NCI-H774 (cell line): ENCODE data around the gene FANCC.
A peak's percentile ranks its signal among the peaks of the same experiment; 100 is the strongest.
"Not testable (repeated sequence)": the region's sequence is repeated elsewhere in the genome, so short reads cannot be mapped to it uniquely, and the experiment has no call there.

Experiments used
- DNase-seq: peaks from one replicate; lab custom pipeline; 2025; lab: John Stamatoyannopoulos, UW

Gene FANCC

GRCh38 chr9:95280745-95281144, 36.8 kb downstream of the FANCC start:
- DNase-seq: no peak

DNA sequence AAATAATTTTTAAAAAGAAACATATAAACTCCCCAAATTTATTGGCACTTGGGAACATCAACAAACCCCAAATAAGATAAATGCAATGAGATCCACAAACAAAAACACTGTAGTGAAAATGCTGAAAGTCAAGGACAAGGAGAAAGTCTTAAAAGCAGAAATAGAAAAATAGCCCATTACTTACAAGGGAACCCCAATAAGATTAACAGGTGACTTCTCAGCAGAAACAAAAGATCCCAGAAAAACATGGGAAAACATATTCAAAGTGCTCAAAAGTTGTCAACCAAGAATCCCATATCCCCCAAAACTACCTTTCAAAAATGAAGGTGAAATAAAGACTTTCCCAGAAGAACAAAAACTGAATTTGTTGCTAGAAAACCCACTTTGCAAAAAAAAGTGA, 40.0 kb downstream of the FANCC start:
- no peak for DNase-seq

- DNase-seq: no peak
Observed at GRCh38 chr9:95276395-95276954, 41.0 kb downstream of the FANCC start.

DNA sequence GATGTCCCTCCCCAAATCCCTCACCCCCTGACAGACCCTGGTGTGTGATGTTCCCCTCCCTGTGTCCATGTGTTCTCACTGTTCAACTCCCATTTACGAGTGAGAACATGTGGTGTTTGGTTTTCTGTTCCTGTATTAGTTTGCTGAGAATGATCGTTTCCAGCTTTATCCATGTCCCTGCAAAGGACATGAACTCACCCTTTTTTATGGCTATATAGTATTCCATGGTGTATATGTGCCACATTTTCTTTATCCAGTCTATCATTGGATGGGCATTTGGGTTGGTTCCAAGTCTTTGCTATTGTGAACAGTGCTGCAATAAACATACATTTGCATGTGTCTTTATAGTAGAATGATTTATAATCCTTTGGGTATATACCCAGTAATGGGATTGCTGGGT, 43.3 kb downstream of the FANCC start:
- DNase-seq: not testable (repeated sequence)

DNA sequence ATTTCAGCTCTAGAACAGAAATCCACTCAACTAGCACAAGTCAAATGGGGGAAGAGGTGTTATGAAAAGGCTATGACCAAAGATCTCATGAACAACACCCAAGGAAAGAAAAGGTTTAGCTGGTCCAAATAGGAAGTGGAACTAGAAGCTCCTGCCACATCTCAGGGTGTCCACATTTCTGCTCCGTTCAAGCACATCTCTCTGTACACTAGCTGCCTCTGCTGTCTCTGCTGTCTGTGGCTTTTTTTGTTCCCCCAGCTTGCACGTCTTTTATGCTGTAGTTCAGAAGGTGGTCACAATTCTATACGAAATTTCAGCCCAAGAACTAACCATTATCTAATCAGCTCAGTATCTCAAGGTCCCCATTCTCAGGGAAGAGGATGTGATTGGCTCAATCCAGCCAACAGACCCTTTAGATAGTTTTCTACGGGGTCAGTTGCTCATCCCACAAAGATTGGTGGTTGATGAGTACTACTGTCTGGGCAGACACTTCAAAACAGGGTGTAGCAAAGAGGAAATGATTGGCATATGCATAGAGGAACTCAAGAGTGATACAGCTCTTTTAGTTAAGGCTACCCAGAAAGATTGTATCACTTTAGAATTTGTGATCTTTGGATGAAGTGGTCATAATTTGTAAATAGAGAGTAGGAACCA, 44.0 kb downstream of the FANCC start:
- DNase-seq: no peak

GRCh38 chr9:95272830-95273229, 44.7 kb downstream of the FANCC start:
- DNase-seq: no peak

DNA sequence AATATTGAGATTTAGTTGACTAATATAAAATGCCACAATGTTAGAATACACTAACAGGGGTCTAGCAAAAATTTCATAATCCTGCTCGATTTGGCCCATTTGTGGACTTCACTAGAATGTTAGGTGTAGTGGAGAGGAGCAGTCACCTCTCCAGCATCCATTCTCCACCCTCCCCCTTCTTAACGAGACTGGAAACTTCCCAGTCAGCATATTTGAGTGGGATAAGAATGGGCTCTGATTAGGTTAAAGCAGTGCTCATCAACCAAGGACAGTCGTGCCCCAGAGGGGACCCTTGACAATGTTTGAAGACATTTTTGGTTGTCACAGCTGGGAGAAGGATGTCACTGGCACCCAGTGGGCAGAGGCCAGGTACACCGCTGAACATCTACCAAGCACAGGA, 46.7 kb downstream of the FANCC start:
- no peak for DNase-seq

DNA sequence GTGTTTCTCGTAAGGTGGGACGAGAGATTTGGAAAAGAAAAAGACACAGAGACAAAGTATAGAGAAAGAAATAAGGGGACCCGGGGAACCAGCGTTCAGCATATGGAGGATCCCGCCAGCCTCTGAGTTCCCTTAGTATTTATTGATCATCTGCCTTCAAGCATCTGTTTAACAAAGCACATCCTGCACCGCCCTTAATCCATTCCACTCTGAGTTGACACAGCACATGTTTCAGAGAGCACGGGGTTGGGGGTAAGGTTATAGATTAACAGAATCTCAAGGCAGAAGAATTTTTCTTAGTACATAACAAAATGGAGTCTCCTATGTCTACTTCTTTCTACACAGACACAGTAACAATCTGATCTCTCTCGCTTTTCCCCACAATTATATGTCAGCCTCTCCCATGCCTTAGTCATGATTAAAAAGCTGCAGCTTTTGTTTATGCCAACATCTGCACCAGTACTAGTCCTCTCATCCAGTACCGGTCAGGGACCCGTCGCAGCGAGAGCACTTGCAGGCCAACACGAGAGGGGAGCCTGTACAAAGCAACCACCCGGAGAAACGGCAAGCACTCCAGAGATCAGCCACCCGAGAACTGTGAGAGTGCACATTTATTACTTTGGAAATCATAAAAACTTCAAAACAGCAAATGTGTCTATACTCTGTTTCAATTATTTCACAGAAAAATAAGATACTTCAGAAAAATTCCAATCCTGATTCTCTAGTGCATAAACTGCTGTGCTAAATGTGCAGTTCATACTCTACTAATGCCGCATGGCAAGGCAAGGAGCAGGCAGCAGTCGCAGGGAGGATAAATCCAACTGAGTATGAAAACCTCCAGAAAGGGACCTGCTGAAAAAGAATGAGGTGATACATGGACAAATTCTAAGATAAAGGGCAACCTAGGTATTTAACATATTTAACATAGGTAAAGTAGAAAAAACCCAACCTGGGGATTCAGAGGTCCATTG, 47.4 kb downstream of the FANCC start:
- not testable (repeated sequence) for DNase-seq

- DNase-seq: peak; percentile 19
Observed at GRCh38 chr9:95268681-95269080, 48.8 kb downstream of the FANCC start.

DNA sequence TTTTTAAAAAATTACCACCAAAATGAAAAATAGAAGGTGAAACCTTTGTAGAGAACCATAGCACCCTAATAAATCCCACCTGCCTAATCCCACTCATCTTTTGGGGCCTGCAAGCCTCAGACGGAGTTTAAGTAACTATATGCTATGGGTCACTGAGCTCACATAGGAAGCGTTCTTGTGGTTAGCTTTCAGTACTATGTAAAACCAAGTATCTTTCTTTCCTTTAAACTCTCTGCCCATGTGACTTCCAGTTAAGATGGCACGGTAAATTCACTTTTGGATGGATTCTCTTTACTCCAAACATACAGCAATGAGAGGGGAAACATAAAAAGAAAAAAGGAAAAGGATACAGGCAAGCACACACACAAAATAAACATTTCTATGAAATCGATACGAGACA, 50.9 kb downstream of the FANCC start:
- DNase-seq: no peak

DNA sequence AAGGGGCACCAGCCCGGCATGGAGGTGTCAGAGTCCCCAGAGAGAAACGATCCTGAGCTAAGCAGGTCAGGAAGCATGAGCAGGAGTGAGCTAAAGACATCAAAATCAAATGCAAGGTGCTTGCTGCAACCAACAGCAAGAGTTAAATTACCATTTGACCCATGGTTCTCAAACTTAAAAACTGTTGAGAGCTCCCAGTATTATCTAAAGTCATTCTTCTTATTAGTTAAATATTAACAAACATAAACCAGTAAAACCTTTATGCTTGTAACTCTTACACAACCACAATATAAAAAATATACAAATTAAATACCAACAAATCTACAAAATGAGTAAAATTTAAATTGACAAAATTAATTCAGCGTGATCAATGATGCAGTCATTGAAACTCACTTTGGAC, 51.5 kb downstream of the FANCC start:
- DNase-seq: no peak

DNA sequence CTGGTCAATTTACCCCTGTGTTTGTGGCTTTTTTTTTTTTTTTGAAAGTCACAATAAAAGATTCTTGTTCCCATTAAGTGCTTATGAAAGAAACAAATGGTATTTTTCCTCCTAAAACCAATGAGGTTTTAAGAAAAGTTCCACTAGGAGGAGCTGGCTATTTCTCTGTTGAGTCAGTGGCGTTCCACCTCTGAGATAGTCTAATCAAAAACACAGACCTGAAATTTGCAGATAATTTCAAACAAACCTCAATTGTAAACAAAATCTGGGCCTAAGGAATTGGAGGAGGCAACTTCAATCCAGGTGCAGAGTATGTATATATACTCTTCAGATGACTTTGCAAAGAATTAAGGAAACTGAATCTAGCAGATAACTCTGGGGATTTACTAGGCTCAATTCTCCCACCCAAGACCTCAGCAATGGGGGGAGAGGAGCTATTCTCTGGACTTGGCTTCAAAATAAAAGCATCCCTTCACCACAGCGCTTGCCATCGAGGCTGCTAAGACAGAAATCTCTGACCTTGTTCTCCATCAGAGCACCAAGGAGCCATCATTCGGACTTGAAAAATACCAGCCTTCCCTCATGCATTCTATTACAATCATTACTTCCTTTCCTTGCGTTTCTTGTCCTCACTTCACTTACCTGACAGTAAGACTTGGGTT, 52.4 kb downstream of the FANCC start:
- DNase-seq: no peak

GRCh38 chr9:95261890-95262289, 55.6 kb downstream of the FANCC start:
- no peak for DNase-seq

DNA sequence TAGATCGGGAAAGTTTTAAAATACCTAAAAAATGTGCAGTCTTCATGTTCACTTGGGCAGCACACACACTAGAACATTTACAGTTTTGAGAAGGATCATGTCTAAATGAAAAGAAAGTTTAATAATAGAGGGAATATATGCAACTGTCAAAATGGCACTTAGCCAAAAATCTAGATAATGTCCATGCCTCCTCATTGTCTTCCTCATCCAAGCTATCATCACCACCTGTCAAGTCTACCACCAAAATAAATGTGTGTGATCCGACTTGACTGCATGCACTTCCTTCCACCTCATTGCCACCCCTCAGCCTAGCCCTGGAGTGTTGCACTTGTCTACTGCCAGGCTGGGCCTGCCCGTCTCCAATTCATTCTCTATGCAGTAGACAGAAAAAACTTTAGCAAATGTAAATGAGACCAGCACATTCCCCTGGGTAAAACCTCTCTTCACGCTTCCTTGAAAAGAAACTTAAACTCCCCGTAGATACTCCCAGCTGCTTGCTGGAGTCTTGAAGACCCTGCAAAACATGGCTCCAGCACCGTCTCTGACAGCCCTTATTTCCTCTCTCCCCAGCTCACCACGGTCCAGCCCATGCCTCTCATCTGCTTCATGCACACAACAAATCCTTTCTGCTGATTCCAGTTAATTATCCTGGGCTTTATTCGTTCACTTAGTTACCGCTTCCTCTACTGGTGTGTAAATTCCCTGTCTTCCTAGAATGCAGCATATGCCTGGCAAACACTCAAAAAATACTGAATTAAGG, 66.9 kb downstream of the FANCC start:
- no peak for DNase-seq

DNA sequence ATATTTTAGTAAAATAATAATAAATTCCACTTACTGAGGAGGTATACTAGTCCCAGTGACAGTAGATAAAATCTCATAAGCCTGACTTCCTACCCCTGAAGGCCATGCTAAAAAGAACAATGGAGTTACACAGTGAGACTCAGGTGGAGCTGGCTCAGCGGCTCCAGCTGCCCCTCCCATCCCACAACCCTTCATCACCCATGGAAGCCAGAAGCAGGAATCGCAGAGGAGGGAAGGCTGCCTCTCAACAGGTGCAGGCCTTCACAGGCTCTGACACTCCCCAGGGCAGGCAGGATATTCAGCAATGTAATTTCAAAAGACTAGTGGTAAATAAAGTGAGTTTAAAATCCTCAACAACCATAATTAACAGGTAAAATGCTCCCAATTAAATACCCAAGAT, 67.5 kb downstream of the FANCC start:
- peak; percentile 23 for DNase-seq

DNA sequence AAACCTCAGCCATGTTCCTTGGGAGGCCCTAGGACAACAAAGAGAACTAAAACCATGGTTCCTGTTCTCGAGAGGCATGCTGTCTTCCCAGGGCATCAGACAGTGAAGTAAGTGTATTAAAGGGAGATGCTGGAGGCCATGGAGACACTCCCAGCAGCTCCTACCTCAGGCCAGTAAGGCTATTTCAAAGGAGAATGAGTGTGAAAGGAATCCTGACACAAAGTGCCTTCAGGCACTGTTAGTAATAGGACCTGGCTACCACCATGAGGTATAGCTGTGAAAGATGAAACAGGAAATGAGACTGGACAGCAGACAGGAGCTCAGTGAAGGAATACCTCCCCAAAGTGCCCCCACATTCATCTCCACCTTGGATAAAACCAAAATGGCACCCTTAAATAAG, 71.0 kb downstream of the FANCC start:
- no peak for DNase-seq

DNA sequence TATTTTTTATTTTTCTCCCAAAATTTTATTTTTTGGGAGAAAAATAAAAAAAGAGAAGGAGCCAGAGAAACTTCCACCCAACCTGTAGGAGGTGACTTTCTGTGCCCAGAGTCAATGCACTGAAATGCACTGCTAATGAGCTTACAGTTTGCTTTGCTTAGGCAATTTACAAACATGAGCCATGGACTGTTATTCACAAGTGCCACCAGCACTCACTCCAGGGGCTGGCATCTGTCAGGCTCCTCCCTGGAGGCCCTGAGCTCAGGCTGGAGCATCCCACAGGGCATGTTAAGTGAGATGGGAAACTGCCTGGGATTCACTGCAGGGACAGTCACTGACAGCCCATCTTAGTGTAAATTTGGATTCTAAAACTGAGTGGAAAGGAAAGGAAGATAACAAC, 74.9 kb downstream of the FANCC start:
- no peak for DNase-seq

GRCh38 chr9:95239071-95239470, 78.4 kb downstream of the FANCC start:
- DNase-seq: no peak

DNA sequence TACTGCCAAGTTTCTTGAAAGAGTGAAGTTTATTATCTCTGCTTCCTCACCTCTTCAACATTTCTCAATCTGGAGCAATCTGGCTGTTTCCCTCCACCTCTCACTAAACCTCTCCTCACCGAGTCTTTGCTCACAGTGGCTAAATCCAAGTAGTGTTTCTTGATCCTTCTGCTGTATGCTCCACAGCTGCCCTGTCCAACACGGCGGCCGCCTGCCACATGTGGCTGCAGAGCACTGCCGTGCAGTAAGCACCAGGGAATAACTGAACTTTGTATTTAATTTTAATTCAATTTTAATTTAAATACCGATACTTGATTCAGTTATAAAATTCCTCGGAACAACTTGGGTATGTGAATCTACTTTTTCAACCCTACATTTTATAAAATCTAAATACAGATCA, 80.2 kb downstream of the FANCC start:
- DNase-seq: no peak

DNA sequence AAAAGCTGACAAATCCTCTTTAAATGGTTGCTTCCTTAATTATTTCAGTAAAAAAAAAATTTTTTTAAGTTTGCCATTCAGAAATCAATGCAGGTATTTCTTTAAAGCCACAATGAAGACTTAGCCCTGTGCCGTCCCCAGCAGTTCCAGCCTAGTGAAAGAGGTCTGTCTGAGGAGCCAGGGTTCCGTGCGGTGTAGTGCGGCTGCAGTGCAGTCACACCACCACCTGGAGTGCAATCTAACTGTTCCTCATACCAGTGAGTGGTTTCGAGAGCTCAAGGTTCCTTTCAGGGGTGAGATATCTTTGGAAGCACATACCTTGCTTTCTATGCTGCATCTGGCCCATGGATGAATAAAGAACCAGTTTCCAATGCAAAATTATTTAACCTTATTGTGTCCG, 87.5 kb downstream of the FANCC start:
- no peak for DNase-seq

GRCh38 chr9:95229230-95229915, 88.1 kb downstream of the FANCC start:
- no peak for DNase-seq
